AG04450 (cell line): Measurements from ENCODE around the gene CCDC80. TPM values are rescaled to one million over a fixed set of nuclear protein-coding genes. Genes with fewer than 3 reads are reported as not detected.

Experiments used
- CTCF ChIA-PET: fragments of 300-600, 350-600 bp; formaldehyde crosslinking; extraction: SDS; loops from one replicate; lab custom pipeline; 2022; ENCODE audit warnings: antibody characterized with exemption, inconsistent platforms; lab: Charles Lee
- POLR2A ChIA-PET: fragments of 350-600 bp; formaldehyde crosslinking; extraction: SDS; loops from one replicate; lab custom pipeline; 2021; ENCODE audit warnings: antibody characterized with exemption, inconsistent platforms; lab: Yijun Ruan, JAX
- DNase-seq: peaks from one replicate; pipeline ENCODE4 v3.0.0-alpha.2; 2011; ENCODE audit warnings: low read depth, low spot score
- H3K27ac ChIP-seq: one replicate; pipeline ENCODE4 v1.5.1; 2012; ENCODE audit warnings: low read depth, low read length, control low read depth
- H3K27me3 ChIP-seq: one replicate; pipeline ENCODE4 v1.6.0; 2012; ENCODE audit warnings: low read length; ENCODE audit not compliant: control insufficient read depth, insufficient read depth
- H3K4me3 ChIP-seq: 2 replicates; pipeline ENCODE4 v1.5.1; 2011; ENCODE audit warnings: mild to moderate bottlenecking, low read depth, low read length, control low read depth
- H3K9me3 ChIP-seq: 2 replicates; pipeline ENCODE4 v1.5.1; 2012; ENCODE audit warnings: low read length; ENCODE audit not compliant: control insufficient read depth, insufficient read depth
- polyA plus RNA-seq: library from polyadenylated mRNA; depleted of rRNA; stranded (reverse); fragments of >200 nt; gene quantifications from 2 replicates; pipeline ENCODE4 v1.2.3, GENCODE V29; 2011
- TF ChIP-seq, protein P1 (sequence below): IDR thresholded peaks from 2 replicates; pipeline ENCODE4 v1.5.1; 2011; ENCODE audit warnings: low read depth, low read length, control low read depth, inconsistent platforms

Gene CCDC80
- polyA plus RNA-seq, 1 experiment = 202 TPM

DNA sequence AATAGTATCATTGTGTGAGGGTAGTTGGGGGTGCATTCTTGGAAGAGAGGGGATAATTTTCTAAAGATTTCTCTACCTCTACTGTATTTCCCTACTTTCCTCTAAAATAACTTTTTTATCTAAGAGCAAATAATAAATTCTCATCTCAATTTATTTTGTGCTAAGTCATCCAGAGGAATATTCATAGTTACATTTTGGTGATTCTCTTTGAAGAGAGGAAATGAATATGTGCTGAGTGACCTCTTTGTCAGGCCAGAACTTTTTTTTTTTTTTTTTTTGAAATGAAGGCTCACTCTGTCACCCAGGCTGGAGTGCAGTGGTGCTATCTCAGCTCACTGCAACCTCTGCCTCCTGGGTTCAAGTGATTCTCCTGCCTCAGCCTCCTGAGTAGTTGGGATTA is 15.1 kb upstream of the CCDC80 start:
- TF ChIP-seq, protein P1, sequence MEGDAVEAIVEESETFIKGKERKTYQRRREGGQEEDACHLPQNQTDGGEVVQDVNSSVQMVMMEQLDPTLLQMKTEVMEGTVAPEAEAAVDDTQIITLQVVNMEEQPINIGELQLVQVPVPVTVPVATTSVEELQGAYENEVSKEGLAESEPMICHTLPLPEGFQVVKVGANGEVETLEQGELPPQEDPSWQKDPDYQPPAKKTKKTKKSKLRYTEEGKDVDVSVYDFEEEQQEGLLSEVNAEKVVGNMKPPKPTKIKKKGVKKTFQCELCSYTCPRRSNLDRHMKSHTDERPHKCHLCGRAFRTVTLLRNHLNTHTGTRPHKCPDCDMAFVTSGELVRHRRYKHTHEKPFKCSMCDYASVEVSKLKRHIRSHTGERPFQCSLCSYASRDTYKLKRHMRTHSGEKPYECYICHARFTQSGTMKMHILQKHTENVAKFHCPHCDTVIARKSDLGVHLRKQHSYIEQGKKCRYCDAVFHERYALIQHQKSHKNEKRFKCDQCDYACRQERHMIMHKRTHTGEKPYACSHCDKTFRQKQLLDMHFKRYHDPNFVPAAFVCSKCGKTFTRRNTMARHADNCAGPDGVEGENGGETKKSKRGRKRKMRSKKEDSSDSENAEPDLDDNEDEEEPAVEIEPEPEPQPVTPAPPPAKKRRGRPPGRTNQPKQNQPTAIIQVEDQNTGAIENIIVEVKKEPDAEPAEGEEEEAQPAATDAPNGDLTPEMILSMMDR = no peak
- H3K4me3 ChIP-seq = no peak overlapping the region
- no peaks in the 10 kb centered on the region for H3K9me3 ChIP-seq
- POLR2A ChIA-PET = no interaction called here
- CTCF ChIA-PET = interaction anchor here (5.0 kb wide), 1 partner anchor 14 kb away, joined by 40 read pairs; no protein-coding TSS in a partner anchor
- DNase-seq = no peak
- H3K27me3 ChIP-seq = no peaks in the 10 kb centered on the region
- peak overlapping the region; percentile 52 for H3K27ac ChIP-seq

DNA sequence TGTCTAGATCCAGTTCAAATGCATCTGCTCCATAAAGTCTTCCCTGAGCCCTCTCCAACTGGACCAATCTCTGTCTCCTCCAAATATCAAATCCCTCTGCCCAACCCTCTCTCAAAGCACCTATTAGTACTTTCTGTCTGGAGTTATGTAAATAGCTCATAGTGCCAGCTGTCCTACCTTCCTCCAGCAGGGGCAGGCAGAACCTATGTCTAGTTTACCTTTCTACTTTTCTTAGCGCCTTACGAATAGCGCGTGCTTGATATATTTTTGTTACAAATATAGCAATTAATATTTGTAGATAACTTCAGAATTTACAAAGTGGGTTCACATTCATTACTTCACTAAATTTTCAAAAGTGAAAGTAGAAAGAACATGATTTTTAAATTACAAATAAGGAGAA is 14.0 kb upstream of the CCDC80 start:
- TF ChIP-seq, protein P1 = peak; percentile 35; the same call in 1 of the 2 replicates
- DNase-seq = no peak
- CTCF ChIA-PET = interaction anchor here (1.5 to 5.0 kb wide), 3 partner anchors 12 to 159 kb away, joined by 5 to 40 read pairs (median 26); no protein-coding TSS in a partner anchor
- Histone ChIP-seq H3K27me3 (no peaks in the 10 kb centered on the region), H3K27ac (peak overlapping the region; percentile 99), H3K4me3 (no peak overlapping the region), H3K9me3 (no peaks in the 10 kb centered on the region)
- POLR2A ChIA-PET = interaction anchor here (1.0 to 2.5 kb wide), 2 partner anchors 159 to 167 kb away, joined by 4 to 12 read pairs; no protein-coding TSS in a partner anchor

DNA sequence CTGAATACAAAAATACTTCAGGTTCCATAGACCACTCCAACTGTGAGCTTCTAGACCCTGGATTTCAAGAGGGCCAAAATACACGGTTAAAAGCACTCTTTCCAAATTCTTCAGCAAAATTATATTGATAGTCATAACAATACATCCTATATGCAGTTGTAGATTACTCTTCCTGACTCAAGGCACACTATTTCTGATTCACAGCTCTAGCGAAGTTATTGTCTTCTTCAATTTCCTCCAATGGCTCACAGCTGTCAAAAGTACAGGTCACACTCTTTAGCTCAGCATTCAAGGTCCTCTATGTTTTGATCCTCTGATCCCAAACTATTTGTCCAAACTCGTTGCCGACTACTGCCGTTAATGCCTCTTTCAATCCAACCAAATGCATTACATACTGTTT is 13.5 kb upstream of the CCDC80 start:
- no peaks in the 10 kb centered on the region for H3K9me3 ChIP-seq
- DNase-seq = no peak
- CTCF ChIA-PET = interaction anchor here (1.5 to 5.0 kb wide), 4 partner anchors 12 to 160 kb away, joined by 5 to 40 read pairs (median 18); no protein-coding TSS in a partner anchor
- peak overlapping the region; percentile 99 for H3K27ac ChIP-seq
- H3K4me3 ChIP-seq = no peak overlapping the region
- POLR2A ChIA-PET = interaction anchor here (0.7 to 2.5 kb wide), 21 partner anchors 12 to 557 kb away, joined by 3 to 24 read pairs (median 5); partner anchors contain the start of genes BOC and CCDC80
- TF ChIP-seq, protein P1 = no peak
- no peaks in the 10 kb centered on the region for H3K27me3 ChIP-seq

DNA sequence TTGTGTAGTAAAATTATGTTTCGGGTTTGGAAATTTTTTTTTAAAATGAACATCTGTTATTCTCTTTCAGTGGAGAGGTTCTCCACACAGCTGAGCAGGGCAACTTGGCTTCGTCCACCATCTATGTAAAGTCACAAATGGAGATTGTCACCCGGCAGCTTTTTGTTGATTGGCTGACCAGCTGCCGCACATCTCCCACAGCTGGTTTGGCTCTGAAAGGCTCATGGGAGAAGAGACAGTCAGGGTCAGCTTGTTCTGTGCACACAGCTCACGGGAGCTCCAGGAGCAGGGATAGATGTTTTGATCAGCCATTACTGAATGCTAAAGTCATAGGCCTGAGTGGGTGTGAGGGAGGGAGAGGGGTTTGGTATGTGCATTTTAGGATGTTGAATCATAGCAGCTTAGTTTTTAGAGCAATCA is 12.9 kb upstream of the CCDC80 start:
- peak; percentile 95 for DNase-seq
- Histone ChIP-seq H3K27ac (peak overlapping the region; percentile 99), H3K4me3 (peak overlapping the region; percentile 17; the same call in 1 of the 2 replicates), H3K27me3 (no peaks in the 10 kb centered on the region), H3K9me3 (no peaks in the 10 kb centered on the region)
- POLR2A ChIA-PET = interaction anchor here (0.7 to 2.5 kb wide), 22 partner anchors 12 to 557 kb away, joined by 3 to 24 read pairs (median 4); partner anchors contain the start of genes ATG3, BOC, CCDC80 and SLC35A5
- TF ChIP-seq, protein P1 = 0 out of 2 replicates have a peak, but pooled peaks have one; percentile 10
- CTCF ChIA-PET = interaction anchor here (1.5 to 5.0 kb wide), 5 partner anchors 11 to 325 kb away, joined by 5 to 40 read pairs (median 10); no protein-coding TSS in a partner anchor
